ENCODE results near the gene CD44. TPM values are rescaled to one million over a fixed set of nuclear protein-coding genes. Genes with fewer than 3 reads are reported as not detected.
"Not testable (repeated sequence)": the region's sequence is repeated elsewhere in the genome, so short reads cannot be mapped to it uniquely, and the experiment has no call there.

The CD44 gene
- total RNA-seq, 1 donor from 2014 or later = 268 TPM

GRCh38 chr11:35223371-35223796 is 84.4 kb downstream of the CD44 start:
- TF ChIP-seq CTCF (IDR thresholded peaks at IDR 0.05; ENCODE audit: insufficient read depth, low read length, poor library complexity, severe bottlenecking) = no peak

DNA sequence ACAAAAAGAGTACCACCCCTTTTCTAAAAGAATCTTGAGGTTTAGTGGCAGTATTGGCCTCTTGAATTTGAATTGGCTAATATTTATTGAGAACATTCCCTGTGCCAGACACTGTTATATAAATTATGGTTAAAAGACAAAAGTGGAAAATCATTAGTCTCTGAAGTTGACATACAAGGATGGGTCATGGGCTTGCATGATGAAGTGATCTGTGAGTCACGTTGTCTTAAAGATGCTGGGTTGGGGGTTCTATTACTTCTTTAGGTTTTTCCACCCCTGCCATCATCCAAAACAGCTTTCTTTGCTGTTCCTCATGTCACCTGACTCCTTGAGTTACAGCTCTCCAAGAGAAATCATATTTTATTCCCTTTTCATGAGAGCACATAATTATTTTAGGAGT is 85.0 kb downstream of the CD44 start:
- Histone ChIP-seq H3K36me3 (ENCODE audit: control insufficient read depth, insufficient read depth, low read length) (peaks cover 4% of the 10 kb centered on the region), H3K27me3 (ENCODE audit: control insufficient read depth, insufficient read depth, low read length) (no peaks in the 10 kb centered on the region)

More at GRCh38 chr11:35223371-35223796, 84.4 kb downstream of the CD44 start:
- peaks cover 4% of the 10 kb centered on the region for H3K36me3 ChIP-seq (ENCODE audit: control insufficient read depth, insufficient read depth, low read length)
- DNase-seq (ENCODE audit: low read depth) = no peak
- H3K27me3 ChIP-seq (ENCODE audit: control insufficient read depth, insufficient read depth, low read length) = no peaks in the 10 kb centered on the region
- H3K4me3 ChIP-seq (ENCODE audit: low read depth, low read length) = no peak overlapping the region

DNA sequence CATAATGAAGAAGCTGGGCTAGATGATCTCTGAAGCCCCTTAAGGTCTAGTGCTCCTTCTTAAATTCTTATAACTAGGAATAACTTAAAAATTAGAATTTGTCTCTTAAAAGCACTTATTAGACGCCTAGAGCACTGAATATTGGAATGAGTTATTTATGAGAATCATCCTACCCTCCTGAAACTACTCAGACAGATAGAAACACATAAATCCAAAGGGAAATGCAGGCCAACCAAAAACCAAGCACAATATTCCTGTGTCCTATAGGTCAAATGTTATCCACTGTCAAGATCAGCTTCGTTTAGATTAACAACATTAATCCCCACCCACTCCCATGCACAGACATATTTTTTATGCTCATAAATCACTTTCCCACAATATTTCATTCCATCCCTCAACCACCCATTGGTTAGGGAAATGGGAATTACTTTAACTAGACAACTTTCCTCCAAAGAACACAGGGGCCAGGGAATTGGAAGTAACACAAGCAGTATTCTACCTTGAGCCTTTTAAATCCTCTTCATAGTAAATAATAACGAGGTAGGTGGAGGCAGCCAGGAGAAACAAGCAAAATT is 87.1 kb downstream of the CD44 start:
- no peak for TF ChIP-seq CTCF (IDR thresholded peaks at IDR 0.05; ENCODE audit: insufficient read depth, low read length, poor library complexity, severe bottlenecking)
- H3K27me3 ChIP-seq (ENCODE audit: control insufficient read depth, insufficient read depth, low read length) = no peaks in the 10 kb centered on the region
- no peak for DNase-seq (ENCODE audit: low read depth)
- no peak overlapping the region for H3K4me3 ChIP-seq (ENCODE audit: low read depth, low read length)
- H3K36me3 ChIP-seq (ENCODE audit: control insufficient read depth, insufficient read depth, low read length) = peaks cover 6% of the 10 kb centered on the region

More for the DNA sequence above, 85.0 kb downstream of the CD44 start:
- TF ChIP-seq CTCF (IDR thresholded peaks at IDR 0.05; ENCODE audit: insufficient read depth, low read length, poor library complexity, severe bottlenecking) = no peak
- no peak overlapping the region for H3K4me3 ChIP-seq (ENCODE audit: low read depth, low read length)
- DNase-seq (ENCODE audit: low read depth) = no peak

GRCh38 chr11:35226756-35227155 is 87.8 kb downstream of the CD44 start:
- not testable (repeated sequence) for H3K36me3 ChIP-seq (ENCODE audit: control insufficient read depth, insufficient read depth, low read length); H3K4me3 ChIP-seq (ENCODE audit: low read depth, low read length); DNase-seq (ENCODE audit: low read depth); H3K27me3 ChIP-seq (ENCODE audit: control insufficient read depth, insufficient read depth, low read length)

DNA sequence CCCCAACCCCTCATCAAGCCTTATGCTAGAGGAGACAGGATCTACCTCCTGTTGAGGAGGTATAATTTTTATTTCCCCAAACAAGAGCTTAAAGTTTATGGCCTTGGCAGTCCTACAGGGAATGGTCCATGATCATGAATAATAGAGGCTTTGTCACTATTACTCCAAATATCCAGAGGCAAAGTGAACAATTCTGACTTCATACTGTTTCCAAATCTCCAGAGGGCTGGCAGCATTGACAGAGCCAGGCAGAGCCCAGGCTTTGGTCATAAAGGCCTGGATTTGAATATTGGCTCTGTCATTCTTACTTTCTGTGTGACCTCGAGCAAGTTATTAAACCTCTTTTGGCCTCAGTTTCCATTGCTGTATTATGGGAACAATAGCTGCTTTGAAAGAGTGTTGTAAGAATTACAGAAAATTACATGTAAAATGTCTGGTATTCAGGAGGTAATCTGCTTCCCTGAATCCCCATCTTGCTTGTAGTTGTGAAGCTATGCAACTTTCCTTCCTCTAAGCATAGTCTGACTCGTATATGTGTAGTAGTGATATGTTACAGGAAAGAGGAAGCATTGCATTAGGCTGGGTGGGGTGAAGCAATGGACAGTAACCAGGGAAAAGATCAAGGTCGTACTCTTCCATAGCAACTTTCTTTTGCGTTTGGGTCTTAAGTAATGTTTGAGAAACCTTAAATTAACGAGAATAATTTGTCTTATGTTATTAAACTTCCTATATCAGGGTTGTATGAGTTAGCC is 88.8 kb downstream of the CD44 start:
- H3K4me3 ChIP-seq (ENCODE audit: low read depth, low read length) = no peak overlapping the region
- no peak for DNase-seq (ENCODE audit: low read depth)
- H3K36me3 ChIP-seq (ENCODE audit: control insufficient read depth, insufficient read depth, low read length) = peaks cover 4% of the 10 kb centered on the region
- no peaks in the 10 kb centered on the region for H3K27me3 ChIP-seq (ENCODE audit: control insufficient read depth, insufficient read depth, low read length)
- TF ChIP-seq CTCF (IDR thresholded peaks at IDR 0.05; ENCODE audit: insufficient read depth, low read length, poor library complexity, severe bottlenecking) = no peak

- Histone ChIP-seq H3K4me3 (ENCODE audit: low read depth, low read length) (no peak overlapping the region), H3K36me3 (ENCODE audit: control insufficient read depth, insufficient read depth, low read length) (peaks cover 3% of the 10 kb centered on the region), H3K27me3 (ENCODE audit: control insufficient read depth, insufficient read depth, low read length) (no peaks in the 10 kb centered on the region)
- TF ChIP-seq CTCF (IDR thresholded peaks at IDR 0.05; ENCODE audit: insufficient read depth, low read length, poor library complexity, severe bottlenecking) = no peak
- DNase-seq (ENCODE audit: low read depth) = no peak
Observed at GRCh38 chr11:35228328-35228725, 89.4 kb downstream of the CD44 start.

Data from kidney epithelial cell (primary cell).